ENCODE measurements around the gene ABLIM1. TPM values are rescaled to one million over a fixed set of nuclear protein-coding genes. Genes with fewer than 3 reads are reported as not detected.

The ABLIM1 gene
- total and polyA plus RNA-seq, 8 donors = 13.3 to 44.5 (median 33.3) TPM

DNA sequence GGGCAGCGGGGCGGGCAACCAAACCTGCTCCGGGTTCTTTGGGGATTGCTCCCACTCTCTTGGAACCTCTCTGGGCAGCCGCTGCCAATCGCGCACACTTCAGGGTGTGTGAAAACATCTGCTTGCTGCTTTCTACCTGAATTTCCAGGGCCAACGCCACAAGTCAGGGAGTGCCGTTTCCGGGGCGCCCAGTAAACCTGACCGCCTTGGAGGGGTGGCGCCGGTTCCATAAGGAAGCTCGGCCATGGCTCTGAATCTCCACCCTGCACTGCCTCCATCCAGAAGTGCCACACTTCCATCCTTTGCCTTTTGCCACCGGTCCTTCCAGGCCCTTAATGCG is 253.1 kb downstream of the ABLIM1 start:
- DNase-seq (peak in 1 of 6 donors; percentile 20), FAIRE-seq (no peak), ATAC-seq (peak; percentile 7 to 24 (median 16))
- no peaks in the 10 kb centered on the region for H3K9me3 ChIP-seq
- no peaks in the 10 kb centered on the region for H3K27me3 ChIP-seq
- peak overlapping the region in 2 of 4 donors; percentile 2 to 31 for H3K27ac ChIP-seq
- WGBS, 2 donors = 36 to 37% methylated on average over 16 of the region's 16 CpGs
- H3K4me1 ChIP-seq = no peaks in the 10 kb centered on the region
- TF ChIP-seq, protein P1, sequence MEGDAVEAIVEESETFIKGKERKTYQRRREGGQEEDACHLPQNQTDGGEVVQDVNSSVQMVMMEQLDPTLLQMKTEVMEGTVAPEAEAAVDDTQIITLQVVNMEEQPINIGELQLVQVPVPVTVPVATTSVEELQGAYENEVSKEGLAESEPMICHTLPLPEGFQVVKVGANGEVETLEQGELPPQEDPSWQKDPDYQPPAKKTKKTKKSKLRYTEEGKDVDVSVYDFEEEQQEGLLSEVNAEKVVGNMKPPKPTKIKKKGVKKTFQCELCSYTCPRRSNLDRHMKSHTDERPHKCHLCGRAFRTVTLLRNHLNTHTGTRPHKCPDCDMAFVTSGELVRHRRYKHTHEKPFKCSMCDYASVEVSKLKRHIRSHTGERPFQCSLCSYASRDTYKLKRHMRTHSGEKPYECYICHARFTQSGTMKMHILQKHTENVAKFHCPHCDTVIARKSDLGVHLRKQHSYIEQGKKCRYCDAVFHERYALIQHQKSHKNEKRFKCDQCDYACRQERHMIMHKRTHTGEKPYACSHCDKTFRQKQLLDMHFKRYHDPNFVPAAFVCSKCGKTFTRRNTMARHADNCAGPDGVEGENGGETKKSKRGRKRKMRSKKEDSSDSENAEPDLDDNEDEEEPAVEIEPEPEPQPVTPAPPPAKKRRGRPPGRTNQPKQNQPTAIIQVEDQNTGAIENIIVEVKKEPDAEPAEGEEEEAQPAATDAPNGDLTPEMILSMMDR (IDR thresholded peaks at IDR 0.05) = no peak
- H3K4me3 ChIP-seq = peak overlapping the region; percentile 36 to 66 (median 50)
- intact Hi-C loops (cut with DNase I) = no loop called here
- no peaks in the 10 kb centered on the region for H3K36me3 ChIP-seq

DNA sequence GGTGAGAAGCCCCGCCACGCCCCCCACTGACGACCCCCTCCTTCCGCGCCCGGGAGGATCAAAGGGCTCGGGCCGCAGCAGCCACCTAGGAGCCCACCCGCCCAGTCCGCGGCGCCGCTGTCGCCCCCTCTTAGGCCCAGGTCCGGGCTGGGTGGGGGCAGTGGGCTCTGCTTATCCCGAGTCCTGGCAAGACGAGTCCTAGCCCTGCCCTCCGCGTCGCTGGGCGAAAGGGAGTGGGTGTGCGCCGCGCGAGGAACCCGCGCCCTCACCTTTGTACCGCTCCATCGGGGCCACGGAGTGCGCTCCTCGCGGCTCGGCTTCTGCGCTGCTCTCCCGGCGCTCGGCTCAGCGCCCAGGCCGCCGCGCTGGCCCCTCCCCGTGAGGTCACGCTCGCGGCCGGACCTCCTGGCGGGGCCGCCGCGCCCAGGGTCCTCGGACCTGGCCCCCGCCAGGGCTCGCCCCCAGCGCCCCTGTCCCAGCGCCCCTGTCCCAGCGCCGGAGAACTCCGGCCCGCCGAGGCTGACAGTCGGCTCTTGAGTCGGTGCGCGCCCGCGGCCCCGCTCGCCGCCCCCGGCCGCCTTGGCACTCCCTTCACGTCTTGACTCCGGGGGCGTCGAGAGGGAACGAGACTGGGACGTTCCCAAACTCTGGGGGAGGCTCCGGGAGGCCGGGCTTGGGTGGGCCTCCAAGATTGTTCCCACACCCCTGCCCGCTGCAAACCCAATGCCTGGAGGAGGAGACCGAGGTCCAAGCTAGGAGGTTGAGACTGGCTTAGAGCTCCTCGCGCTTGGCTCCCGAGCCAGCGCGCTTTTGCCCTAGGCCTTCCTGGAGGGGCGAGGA is 253.7 kb downstream of the ABLIM1 start, which contains the start of gene AFAP1L2:
Gene AFAP1L2, minus strand, starts transcription at position 332 of the 840 bp plus-strand sequence. Its CDS starts 47 bp downstream, at position 285.
- FAIRE-seq (no peak), ATAC-seq (peak; percentile 94 to 97 (median 94)), DNase-seq (peak; percentile 49 to 86 (median 70))
- 1% methylated on average over 85 to 88 of the region's 88 CpGs for WGBS, 2 donors
- Histone ChIP-seq H3K27me3 (no peaks in the 10 kb centered on the region), H3K9me3 (no peaks in the 10 kb centered on the region), H3K27ac (peak within 1 kb of the TSS in 2 of 4 donors; percentile 2 to 31), H3K4me3 (peak within 1 kb of the TSS; percentile 36 to 66 (median 50)), H3K36me3 (no peaks in the 10 kb centered on the region), H3K4me1 (no peaks in the 10 kb centered on the region)
- intact Hi-C loops (cut with DNase I) = no loop called here
- TF ChIP-seq, protein P1 (IDR thresholded peaks at IDR 0.05) = no peak

DNA sequence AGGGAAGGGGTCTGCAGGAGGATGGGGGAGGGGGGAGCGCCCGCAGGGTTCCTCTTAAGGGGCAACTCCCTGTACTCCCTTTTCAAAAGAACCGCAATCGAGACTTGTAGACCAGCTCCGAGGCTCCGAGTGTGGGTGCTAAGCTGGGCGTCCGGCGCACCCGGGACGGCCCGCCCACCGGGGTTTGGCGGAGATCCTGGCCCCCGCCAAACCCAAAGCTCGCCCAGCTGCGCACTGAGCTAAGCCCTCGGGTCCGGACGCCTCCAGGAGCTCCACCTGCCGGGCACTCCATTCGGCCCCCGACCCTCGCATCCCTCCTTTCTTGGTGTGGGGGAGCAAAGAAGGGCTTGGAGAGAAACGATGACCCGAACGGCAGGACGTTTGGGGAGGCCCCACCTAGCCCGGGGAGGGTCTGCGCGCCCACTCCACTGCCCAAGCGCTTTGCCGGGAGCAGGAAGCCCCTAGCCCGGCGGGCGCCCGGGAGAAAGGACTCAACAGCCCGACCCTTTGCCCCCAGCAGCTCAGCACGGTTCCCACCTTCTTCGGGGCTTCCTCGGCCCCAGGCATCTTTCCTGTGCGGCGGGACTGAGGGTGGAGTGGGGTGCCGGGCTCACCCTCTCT is 254.4 kb downstream of the ABLIM1 start:
- WGBS, 2 donors = 1% methylated on average over 36 to 44 of the region's 44 CpGs
- Histone ChIP-seq H3K4me1 (no peaks in the 10 kb centered on the region), H3K36me3 (no peaks in the 10 kb centered on the region), H3K9me3 (no peaks in the 10 kb centered on the region), H3K27me3 (no peaks in the 10 kb centered on the region), H3K4me3 (peak overlapping the region; percentile 36 to 66 (median 50)), H3K27ac (no peak overlapping the region)
- TF ChIP-seq, protein P1 (IDR thresholded peaks at IDR 0.05) = no peak
- ATAC-seq (peak; percentile 53 to 78 (median 73)), FAIRE-seq (no peak), DNase-seq (peak in 5 of 6 donors; percentile 20 to 79 (median 43))
- intact Hi-C loops (cut with DNase I) = no loop called here

DNA sequence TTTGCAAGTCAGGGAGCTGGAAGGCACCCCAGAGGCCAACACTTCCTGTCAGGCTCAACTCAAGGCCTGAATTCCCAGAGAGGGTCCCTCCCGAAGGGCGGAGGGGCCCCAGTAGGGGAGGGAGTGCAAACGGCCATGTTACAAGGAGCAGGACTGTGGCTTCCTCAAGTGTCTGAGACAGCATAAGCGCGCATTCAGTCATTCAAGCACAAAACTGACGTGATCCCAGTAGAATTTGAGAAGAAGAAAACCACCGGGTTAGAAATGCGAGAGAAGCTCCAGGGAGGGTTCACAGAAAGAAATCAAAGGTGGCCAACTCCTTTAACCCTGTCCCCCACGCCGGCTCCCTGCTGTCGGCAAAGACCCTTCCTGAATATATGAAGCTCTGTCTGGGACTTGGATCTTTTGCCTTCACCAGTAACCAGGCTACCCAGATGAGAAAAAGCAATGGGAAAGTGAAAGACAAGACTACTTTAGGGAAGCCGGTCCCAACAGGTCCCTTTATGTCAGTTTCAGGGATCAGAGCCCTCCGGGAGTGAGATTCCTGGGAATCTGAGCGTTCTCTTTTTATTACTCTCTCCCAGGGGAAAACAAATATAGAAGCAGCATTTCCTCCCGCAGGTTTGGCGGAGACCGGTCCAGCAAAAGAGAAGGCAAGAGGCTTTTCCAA is 255.1 kb downstream of the ABLIM1 start:
- TF ChIP-seq, protein P1 (IDR thresholded peaks at IDR 0.05) = no peak

More for the DNA sequence above, 255.1 kb downstream of the ABLIM1 start:
- intact Hi-C loops (cut with DNase I) = no loop called here
- no peaks in the 10 kb centered on the region for H3K9me3 ChIP-seq
- peaks cover 0 to 5% (median 4%) of the 10 kb centered on the region in 3 donors for H3K4me1 ChIP-seq
- no peak overlapping the region for H3K27ac ChIP-seq
- WGBS, 2 donors = 36 to 41% methylated on average over 17 of the region's 17 CpGs
- no peaks in the 10 kb centered on the region for H3K36me3 ChIP-seq
- FAIRE-seq = no peak
- no peak for ATAC-seq
- no peak for DNase-seq
- no peaks in the 10 kb centered on the region for H3K27me3 ChIP-seq
- H3K4me3 ChIP-seq = peak overlapping the region; percentile 36 to 66 (median 50)

Measured in pancreas (tissue), 10 donors.